WERI-Rb-1 (cell line): Measurements from ENCODE around the gene CAMP.

Source experiments
- DNase-seq: peaks from one replicate; pipeline ENCODE4 v3.0.0-alpha.2; 2020
- H3K27ac ChIP-seq: fragments of 250-450 bp; sonication (Bioruptor Pico); 2 replicates; pipeline ENCODE4 v1.5.1; 2020; ENCODE audit warnings: mild to moderate bottlenecking, moderate library complexity
- H3K27me3 ChIP-seq: fragments of 250-450 bp; sonication (Bioruptor Pico); 2 replicates; pipeline ENCODE4 v1.5.1; 2021; ENCODE audit warnings: mild to moderate bottlenecking, low read depth, moderate library complexity; ENCODE audit not compliant: insufficient read depth, severe bottlenecking
- H3K36me3 ChIP-seq: fragments of 250-450 bp; sonication (Bioruptor Pico); 2 replicates; pipeline ENCODE4 v1.5.1; 2020; ENCODE audit warnings: mild to moderate bottlenecking, moderate library complexity
- H3K4me3 ChIP-seq: 2 replicates; pipeline ENCODE4 v1.5.1; 2011; ENCODE audit warnings: low read depth, mild to moderate bottlenecking, control low read depth, low read length
- H3K9me3 ChIP-seq: fragments of 250-450 bp; sonication (Bioruptor Pico); 2 replicates; pipeline ENCODE4 v1.5.1; 2021; ENCODE audit warnings: mild to moderate bottlenecking, moderate library complexity; ENCODE audit not compliant: severe bottlenecking
- TF ChIP-seq, protein P1 (sequence below): IDR thresholded peaks from 2 replicates; pipeline ENCODE4 v1.5.1; 2011; ENCODE audit warnings: low read depth, mild to moderate bottlenecking, control low read depth, inconsistent platforms, low read length

CAMP gene

DNA sequence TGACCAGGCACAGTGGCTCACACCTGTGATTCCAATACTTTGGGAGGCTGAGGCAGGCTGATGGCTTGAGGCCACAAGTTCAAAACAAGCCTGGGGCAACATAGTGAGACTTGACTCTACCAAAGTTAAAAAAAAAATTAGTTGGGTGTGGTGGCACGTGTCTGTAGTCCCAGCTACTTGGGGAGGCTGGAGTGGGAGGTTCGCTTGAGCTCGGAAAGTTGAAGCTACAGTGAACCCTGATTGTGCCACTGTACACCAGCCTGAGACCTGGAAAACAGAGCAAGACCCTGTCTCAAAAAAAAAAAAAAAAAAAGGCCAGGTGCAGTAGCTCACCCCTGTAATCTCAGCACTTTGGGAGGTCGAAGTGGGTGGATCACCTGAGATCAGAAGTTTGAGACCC lies 38.2 kb upstream of the CAMP start:
- no peak for DNase-seq
- H3K27me3 ChIP-seq = no peaks in the 10 kb centered on the region
- TF ChIP-seq, protein P1, sequence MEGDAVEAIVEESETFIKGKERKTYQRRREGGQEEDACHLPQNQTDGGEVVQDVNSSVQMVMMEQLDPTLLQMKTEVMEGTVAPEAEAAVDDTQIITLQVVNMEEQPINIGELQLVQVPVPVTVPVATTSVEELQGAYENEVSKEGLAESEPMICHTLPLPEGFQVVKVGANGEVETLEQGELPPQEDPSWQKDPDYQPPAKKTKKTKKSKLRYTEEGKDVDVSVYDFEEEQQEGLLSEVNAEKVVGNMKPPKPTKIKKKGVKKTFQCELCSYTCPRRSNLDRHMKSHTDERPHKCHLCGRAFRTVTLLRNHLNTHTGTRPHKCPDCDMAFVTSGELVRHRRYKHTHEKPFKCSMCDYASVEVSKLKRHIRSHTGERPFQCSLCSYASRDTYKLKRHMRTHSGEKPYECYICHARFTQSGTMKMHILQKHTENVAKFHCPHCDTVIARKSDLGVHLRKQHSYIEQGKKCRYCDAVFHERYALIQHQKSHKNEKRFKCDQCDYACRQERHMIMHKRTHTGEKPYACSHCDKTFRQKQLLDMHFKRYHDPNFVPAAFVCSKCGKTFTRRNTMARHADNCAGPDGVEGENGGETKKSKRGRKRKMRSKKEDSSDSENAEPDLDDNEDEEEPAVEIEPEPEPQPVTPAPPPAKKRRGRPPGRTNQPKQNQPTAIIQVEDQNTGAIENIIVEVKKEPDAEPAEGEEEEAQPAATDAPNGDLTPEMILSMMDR = no peak
- H3K4me3 ChIP-seq = no peak overlapping the region
- peaks cover 74% of the 10 kb centered on the region for H3K36me3 ChIP-seq
- no peaks in the 10 kb centered on the region for H3K9me3 ChIP-seq
- H3K27ac ChIP-seq = no peak overlapping the region

DNA sequence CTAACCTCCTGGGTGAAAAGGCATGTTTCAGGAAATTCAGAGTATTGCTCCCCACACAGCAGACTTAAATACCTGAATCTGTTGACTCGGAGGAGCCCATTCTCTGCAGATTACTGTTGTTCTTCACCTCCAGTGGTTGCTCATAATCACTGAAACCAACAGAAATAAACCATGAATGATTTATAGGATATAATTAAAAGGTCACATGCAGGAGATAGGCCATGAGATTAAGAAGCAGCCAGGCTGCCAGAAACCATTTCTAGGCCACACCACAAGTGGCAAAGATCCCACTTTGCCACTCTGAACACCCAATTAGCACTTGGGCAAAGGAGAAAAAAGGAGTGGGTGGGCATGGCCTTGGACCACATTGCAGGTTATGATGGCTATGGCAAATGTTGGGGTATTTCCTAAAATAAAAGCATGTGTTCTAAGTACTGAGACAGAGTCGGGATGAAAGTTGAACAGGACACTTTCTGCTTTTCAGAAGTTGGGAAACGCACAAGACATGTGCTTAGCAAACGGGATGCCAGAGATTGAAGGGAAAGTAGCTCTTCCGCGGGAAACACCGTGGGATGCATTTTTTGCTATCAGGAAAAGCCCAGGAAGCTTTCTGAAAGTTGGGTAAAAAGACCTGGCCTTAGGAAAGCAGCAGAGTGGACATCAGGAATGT lies 36.5 kb upstream of the CAMP start:
- no peak for DNase-seq
- TF ChIP-seq, protein P1 = no peak
- Histone ChIP-seq H3K27ac (peak overlapping the region; percentile 92), H3K9me3 (no peaks in the 10 kb centered on the region), H3K27me3 (no peaks in the 10 kb centered on the region), H3K4me3 (peak overlapping the region; percentile 95), H3K36me3 (peaks cover 58% of the 10 kb centered on the region)

DNA sequence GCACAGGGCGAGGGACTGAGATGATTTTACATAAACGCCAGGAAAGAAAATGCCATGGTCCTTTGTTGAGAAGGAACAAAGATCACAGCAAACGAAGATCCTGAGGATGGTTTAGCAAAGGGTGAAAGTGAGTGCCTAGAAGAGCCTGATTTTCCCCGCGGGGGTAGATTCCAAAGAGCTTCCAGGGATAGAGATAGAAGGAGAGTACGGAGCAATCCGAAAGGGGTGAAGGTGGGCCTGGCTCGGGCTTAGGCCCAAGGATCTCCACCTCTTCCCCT lies 36.1 kb upstream of the CAMP start:
- Histone ChIP-seq H3K9me3 (no peaks in the 10 kb centered on the region), H3K27ac (peak overlapping the region; percentile 92), H3K36me3 (peaks cover 53% of the 10 kb centered on the region), H3K27me3 (no peaks in the 10 kb centered on the region), H3K4me3 (peak overlapping the region; percentile 95)
- DNase-seq = no peak
- TF ChIP-seq, protein P1 = no peak

DNA sequence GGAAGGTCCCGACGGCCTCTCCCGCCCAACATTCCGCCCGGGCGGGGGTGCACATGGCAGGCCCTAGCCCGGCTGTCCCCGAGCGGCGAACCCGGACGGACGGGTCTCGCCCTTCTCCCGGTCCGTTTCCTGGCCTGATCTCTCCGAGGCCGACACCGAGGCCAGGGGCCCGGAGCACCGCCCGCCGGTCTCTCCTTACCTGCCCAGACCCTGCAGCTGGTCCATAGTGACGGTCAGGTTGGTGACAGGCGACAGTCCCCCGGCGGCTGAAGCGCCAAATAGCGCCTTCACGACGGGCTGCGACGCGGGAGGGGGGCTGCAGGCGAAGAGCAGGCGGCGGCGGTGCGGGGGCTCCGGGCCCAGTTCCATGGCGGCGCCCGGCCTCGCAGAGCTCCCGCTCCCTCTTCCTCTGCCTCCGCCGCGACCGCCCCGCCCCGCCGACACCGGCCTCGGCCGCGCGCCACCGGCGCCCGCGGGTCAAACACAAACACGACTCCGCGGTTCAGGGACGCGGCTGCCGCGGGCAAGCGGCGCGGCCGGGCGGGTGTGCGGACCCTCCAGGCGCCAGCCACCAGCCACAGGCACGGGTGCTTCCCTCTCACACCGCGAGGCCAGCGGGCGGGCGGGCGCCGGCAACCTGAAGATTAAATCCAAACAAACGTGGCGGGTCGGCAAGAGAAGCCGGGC lies 35.6 kb upstream of the CAMP start:
- H3K36me3 ChIP-seq = peaks cover 48% of the 10 kb centered on the region
- no peaks in the 10 kb centered on the region for H3K9me3 ChIP-seq
- H3K27me3 ChIP-seq = no peaks in the 10 kb centered on the region
- TF ChIP-seq, protein P1 = no peak
- H3K4me3 ChIP-seq = peak overlapping the region; percentile 95
- peak overlapping the region; percentile 92 for H3K27ac ChIP-seq
- peak; percentile 17 for DNase-seq

DNA sequence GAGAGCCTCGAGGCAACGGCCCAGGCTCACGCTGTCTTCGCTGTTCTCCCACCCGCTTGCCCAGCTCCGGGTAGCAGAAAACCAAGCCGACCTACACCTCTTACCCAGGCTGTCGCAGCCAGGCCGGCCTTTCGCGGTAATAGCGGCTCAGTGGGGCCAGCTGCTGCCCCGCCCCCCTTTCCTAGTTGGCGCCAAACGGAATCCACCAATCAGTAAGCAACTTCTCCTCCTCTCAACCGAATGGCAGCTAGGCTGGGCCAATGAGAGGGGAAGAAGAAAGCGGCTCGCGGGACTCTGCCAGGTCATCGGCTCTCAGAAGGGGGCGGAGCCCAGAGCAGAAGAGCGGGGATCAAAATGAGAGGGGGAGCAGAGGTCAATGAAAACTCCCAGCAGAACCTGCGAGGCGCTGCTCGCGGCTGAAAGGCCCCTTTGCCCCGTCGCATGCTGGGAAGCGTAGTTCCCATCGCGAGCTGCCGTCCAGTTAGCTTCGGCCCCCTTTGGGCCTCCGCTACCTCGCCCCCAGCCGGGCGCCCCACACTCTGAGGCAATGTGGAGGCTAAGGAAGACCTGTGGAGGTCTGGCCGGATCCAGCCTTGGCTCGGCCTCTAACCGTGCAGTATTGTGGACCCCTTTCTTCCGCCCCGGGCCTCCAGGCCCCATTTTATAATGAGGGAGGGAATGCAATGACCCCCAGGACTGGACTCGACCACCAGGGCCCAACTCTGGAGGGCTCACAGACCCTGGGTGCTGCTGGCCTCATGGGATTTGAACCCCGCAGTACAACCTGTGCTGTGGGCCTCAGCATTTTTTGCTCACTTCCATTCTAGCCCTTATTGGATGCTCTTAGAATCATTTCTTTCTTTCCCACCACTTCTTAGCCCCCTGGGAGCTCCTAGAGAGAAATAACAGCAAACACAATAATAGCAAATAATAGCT lies 34.8 kb upstream of the CAMP start, which contains the start of gene CDC25A:
CDC25A (minus strand) TSS at position 152 of the 936 bp plus-strand sequence. CDS start 470 bp downstream, outside the sequence.
- Histone ChIP-seq H3K9me3 (no peaks in the 10 kb centered on the region), H3K36me3 (peaks cover 40% of the 10 kb centered on the region), H3K27ac (peak within 1 kb of the TSS; percentile 92), H3K27me3 (no peaks in the 10 kb centered on the region), H3K4me3 (peak within 1 kb of the TSS; percentile 95)
- DNase-seq = peak; percentile 99
- TF ChIP-seq, protein P1 = no peak
